ENCODE measurements around the gene PHB1.

The PHB1 gene

DNA sequence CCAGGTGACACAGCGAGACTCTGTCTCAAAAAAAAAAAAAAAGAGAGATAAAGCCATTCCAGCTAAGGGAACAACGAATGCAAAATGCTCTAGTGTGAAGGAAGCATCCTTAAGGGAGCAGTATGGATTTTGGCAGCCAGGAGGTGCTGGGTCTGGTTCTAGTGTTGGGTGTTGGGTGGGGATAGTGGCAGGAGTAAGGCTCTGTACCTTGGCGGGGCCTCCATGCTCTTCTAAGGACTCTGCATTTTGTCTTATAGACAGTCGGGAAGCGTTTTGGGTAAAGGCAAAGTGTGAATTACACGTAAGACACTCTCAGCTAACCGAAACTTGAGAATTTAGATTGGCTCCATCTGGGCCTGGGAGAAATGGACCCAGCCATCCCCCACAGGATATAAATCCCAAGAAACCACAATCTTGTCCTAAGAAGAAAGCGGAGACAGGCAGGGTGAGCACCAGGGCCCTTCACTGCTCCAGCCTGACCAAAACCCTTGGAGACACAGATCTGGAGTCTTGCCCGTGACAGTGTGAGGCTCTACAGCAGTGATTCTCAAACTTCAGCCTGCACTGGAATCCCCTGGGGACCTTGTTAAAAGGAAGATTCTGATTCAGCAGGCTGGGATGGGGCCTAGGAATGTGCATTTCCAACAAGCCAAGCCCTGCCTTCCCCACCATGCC lies 33.1 kb upstream of the PHB1 start:
- no peak for DNase-seq (ENCODE audit: insufficient read length, low spot score)
- TF ChIP-seq POLR2A (IDR thresholded peaks at IDR 0.05; ENCODE audit: low read depth, low read length) = no peak
- FAIRE-seq = no peak

DNA sequence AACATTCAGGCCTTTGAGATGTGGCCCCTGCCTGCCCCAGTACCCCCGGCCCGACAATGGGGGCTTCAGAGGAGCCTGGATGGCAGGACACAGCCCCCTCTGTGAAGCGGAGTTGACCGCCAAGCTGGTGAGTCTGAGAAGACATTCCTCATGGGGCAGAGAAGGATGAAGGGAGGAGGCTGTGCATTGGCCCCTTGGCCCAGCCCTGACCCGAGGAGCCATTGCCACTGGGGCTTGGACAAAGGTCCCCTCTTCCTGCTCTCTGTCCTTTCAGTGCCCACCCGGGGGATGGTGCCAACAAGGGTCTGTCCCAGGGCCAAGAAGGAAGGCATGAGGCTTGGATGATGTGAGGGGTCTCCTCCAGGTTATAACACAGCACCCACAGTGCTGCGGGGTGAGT lies 30.9 kb upstream of the PHB1 start:
- no peak for FAIRE-seq
- TF ChIP-seq POLR2A (IDR thresholded peaks at IDR 0.05; ENCODE audit: low read depth, low read length) = no peak

DNA sequence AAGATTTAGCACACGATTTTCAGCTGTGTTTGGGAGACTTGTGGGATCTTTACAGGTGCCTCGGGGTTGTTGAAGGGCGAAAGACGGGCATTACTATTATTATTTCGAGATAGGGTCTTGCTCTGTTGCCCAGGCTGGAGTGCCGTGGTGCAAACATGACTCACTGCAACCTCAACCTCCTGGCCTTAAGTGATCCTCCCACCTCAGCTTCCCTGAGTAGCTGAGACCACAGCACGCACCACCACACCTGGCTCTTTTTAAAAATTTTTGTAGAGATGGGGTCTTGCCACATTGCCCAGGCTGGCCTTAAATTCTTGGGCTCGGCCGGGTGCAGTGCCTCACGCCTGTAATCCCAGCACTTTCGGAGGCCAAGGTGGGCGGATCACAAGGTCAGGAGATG lies 29.7 kb upstream of the PHB1 start:
- no peak for TF ChIP-seq POLR2A (IDR thresholded peaks at IDR 0.05; ENCODE audit: low read depth, low read length)
- no peak for DNase-seq (ENCODE audit: insufficient read length, low spot score)
- FAIRE-seq = no peak

More for the DNA sequence above, 30.9 kb upstream of the PHB1 start:
- no peak for DNase-seq (ENCODE audit: insufficient read length, low spot score)

DNA sequence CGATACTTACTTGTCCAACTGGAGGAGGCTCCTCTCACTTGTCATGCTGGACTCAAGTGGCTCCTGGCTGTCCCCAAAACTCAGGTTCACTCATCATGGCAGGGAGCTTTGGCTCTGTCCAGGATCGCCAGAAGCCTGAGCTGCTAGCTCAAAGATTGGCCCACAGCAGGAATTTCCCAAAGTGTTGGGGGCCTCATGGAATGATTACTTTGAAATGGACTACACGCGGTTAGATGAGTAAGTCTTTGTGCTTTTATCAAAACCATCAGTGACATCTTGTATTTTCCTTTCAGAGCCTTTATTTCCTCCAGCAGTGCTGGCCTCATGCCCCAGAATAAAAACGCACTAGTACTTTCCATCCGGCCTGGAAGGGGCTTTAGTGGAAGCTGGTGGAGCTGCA lies 29.2 kb upstream of the PHB1 start:
- FAIRE-seq (no peak), DNase-seq (ENCODE audit: insufficient read length, low spot score) (no peak)
- TF ChIP-seq POLR2A (IDR thresholded peaks at IDR 0.05; ENCODE audit: low read depth, low read length) = no peak

DNA sequence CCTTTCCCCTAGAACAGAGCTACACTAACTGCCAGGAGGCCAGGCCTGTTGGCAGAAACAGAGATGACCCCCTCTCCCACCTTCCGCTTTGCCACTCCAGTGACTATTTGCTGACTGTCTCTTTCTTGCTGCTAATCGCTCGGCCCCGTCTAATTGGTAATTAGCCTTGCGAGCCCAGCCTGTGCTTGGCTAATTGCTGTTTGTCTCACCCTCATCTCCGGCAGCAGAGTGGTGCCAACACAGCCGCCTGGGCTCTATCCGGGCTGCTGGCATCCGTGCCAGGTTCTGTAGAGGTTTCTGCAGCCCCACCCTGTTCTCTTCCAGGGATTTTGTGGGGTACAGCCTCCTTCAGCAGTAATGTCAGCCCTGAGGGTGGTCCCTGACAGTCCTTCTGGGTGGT lies 27.4 kb upstream of the PHB1 start:
- no peak for FAIRE-seq
- no peak for TF ChIP-seq POLR2A (IDR thresholded peaks at IDR 0.05; ENCODE audit: low read depth, low read length)
- no peak for DNase-seq (ENCODE audit: insufficient read length, low spot score)

DNA sequence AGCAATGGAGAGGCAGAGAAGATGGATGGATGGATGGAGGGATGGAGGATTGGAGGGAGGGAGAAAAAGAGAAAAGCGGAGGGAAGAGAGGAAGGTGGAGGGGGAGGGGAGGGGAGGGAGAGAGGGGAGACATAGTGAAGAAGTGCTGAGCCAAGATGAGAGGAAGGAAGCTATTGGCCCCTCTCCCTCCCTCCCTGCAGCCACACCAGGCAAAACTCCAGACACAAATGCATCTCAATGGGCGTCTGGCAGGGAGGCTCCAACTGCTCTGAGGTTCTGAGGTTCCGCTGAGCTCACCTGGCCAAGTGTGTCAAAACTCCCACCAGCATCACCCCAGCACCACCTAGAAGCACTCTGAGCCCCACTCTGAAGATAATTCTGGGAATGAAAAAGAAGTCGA lies 26.9 kb upstream of the PHB1 start:
- TF ChIP-seq POLR2A (IDR thresholded peaks at IDR 0.05; ENCODE audit: low read depth, low read length) = no peak
- no peak for DNase-seq (ENCODE audit: insufficient read length, low spot score)
- no peak for FAIRE-seq

DNA sequence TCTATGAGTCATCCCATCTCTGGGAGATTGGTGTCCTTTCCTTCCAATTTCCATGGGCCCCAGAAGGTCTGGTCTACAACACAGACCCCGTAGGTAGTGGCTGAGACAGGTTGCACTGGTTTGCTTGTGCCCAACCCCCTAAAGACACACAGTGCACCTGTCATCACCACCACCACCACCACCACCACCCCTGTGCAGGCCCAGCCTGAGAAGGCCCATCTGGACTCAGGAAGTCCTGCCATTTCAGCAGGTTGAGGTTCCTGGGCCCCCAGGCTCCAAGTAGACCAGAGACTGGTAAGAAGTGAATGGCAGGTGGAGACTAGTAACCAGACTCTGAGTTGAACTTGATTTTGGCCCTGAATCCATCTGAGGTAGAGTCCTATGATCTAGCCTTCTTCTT lies 25.9 kb upstream of the PHB1 start:
- FAIRE-seq (no peak), DNase-seq (ENCODE audit: insufficient read length, low spot score) (no peak)
- TF ChIP-seq POLR2A (IDR thresholded peaks at IDR 0.05; ENCODE audit: low read depth, low read length) = no peak

DNA sequence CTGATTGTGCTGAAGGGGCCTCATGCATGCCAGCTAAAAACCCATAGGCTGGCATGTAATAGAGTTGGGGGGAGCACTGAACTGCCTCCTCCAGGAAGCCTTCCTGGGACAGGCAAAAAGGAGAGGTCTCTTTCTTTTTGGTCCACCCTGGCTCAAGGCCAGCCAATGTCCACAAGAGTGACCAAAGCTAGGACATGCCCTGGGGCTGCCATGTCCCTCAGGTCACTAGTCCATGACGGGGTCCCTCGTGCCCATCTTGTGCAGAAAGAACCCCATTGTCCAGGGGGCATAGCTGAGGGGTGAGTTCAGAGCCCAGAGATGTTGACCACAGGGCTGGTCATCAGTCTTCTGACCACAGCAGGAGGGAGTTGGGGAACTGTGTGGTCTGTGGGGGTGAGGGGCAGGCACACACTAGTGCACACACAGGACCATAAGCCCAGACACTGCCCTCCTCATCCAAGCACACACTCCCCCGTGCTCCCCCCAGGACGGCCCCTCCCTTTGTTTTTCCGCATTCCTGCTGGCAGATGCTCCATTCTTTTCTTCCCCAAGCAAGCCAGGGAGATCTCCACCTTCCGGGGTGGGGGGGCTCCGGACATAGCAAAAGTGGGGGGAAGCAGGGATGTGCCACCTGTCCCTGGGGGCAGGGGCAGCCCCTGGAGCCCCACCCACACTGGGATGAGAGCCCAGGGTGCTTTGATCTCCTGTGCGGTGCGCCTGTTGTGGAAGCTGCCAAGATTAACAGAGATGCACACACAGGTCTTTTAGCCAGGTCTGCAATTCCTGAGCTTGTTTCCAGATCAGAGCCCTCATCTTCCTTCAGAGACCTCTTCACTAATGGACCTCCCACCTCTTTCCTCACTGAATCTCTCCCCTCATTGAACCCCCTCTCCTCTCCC lies 25.2 kb upstream of the PHB1 start:
- no peak for FAIRE-seq
- peak; percentile 61 for DNase-seq (ENCODE audit: insufficient read length, low spot score)
- no peak for TF ChIP-seq POLR2A (IDR thresholded peaks at IDR 0.05; ENCODE audit: low read depth, low read length)

DNA sequence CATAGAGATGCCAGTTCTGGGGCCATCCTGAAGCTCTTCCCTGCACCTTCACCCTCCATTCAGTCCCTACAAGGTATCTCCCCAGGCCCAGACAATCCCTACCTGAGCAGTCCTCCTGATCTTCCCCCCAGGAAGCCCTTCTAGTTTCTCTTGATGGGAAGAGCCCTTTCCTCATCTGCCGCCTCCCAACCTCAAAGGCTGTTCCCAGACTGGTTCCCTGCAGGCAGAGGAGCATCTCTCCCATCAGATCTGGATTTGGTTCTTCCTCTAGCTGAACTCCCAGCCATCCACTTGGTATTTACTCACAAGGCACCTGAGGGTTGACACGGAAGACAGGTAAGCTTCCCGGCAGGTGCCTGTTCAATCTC lies 24.6 kb upstream of the PHB1 start:
- FAIRE-seq (no peak), DNase-seq (ENCODE audit: insufficient read length, low spot score) (no peak)
- TF ChIP-seq POLR2A (IDR thresholded peaks at IDR 0.05; ENCODE audit: low read depth, low read length) = no peak

DNA sequence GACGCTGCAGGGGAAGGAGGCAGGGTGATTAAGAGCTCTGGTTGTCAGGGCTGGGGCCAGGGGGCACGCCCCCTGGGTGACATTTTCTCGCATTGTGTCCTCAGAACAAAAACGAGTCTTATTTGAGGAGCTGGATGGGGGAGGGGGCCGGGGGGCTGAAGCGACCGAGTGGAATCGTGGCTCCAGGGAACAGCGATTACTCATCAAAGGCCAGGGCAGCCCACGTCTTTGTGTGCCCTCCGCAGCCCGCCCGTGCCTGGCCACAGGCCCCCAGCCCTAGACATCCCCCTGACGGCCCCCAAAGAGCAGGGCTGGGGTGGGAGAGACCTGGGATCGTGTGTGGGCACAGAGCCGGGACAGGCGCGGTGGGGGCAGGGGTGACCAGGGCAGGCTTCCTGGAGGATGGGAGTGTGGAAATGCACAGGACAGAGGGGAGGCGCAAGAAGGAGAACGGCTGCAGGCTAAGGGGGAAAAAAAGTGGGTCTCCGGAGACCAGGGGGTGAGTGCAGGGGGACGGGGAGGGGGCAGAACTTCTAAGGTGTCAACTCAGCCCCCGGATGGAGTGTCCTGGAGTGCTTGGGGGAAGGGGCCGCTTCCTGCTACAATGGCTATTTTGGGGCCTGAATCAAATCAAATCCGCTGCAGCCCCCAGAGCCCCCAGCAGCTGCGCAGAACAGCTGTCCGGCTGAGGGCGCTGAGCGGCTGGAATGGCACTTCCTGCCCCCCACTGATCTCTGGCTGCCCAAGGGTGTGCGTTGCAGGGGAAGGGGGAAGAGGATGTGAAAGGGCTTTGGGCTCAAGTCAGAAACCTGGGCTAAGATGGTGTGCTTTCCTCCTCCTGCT lies 24.0 kb upstream of the PHB1 start:
- DNase-seq (ENCODE audit: insufficient read length, low spot score) (no peak), FAIRE-seq (no peak)
- no peak for TF ChIP-seq POLR2A (IDR thresholded peaks at IDR 0.05; ENCODE audit: low read depth, low read length)

DNA sequence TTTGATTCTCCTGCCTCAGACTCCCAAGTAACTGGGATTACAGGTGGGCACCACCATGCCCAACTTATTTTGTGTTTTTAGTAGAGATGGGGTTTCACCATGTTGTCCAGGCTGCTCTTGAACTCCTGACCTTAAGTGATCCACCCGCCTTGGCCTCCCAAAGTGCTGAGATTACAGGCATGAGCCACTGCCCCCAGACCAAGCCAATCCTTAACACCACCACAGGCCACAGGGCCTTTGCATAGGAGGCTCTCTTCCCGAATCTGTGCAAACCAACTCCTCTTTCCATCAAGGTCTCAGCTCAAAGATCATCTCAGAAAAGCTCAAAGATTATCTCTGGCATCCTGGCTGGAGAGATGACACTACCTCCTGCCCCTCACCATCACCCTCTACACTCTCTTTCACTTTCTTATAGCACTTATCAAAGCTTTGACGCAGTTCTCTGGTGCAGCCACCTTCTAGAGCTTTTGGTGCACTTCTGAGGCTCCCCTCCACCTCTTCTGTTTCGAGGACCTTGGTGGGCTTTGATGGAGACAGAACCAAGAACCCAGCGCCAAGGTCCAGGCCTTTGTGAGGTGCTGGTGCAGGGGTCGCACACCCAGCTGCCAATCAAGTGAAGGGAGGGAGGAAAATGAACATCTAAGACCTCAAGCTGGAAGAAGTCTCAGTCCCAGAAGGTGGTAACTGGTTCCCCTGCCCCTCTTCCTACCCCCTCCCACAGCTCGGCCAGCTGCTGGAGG lies 23.2 kb upstream of the PHB1 start:
- DNase-seq (ENCODE audit: insufficient read length, low spot score) (no peak), FAIRE-seq (no peak)
- no peak for TF ChIP-seq POLR2A (IDR thresholded peaks at IDR 0.05; ENCODE audit: low read depth, low read length)

DNA sequence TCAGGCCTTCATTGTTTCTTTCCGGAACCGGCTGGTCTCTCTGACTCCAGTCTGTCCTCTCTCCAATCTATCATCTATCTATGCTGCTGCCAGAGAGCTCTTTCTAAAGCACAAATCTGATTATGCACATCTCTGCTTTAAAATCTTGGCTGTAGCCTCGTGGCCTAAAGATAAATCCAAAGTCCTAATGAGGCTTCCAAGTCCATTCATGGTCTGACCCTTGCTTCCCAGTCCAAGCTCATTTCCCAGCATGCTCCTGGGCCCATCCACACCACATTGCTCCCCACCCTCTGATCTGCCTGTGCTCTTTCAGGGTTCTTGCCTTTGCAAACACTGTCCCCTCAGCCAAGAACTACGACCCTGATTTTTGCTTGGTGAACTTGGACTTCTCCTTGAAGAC lies 21.5 kb upstream of the PHB1 start:
- FAIRE-seq (no peak), DNase-seq (ENCODE audit: insufficient read length, low spot score) (no peak)
- TF ChIP-seq POLR2A (IDR thresholded peaks at IDR 0.05; ENCODE audit: low read depth, low read length) = no peak

DNA sequence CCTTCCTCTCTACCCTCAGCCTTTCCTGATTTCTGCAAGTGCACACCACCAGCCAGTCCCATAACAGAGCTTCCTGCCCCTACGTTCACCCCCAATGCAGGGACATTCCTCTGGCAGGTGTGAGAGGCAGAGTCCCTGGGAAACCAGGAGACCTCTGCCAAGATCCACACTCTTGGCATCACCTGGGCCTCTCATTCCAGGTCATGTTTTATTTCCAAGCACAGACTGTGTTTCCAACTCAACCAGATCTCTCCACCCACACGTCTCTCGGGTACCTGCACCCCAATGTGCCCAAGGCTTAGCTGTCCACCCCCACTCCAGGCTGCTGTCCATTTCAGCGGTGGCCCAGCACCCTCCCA lies 21.0 kb upstream of the PHB1 start:
- FAIRE-seq = no peak
- no peak for DNase-seq (ENCODE audit: insufficient read length, low spot score)
- no peak for TF ChIP-seq POLR2A (IDR thresholded peaks at IDR 0.05; ENCODE audit: low read depth, low read length)

Measured in H54 (cell line).